ENCODE data around the gene TRIM46. TPM values are rescaled to one million over a fixed set of nuclear protein-coding genes. Genes with fewer than 3 reads are reported as not detected.

TRIM46 gene
- total RNA-seq, 1 donor from 2014 or later = 15.2 TPM

- intact Hi-C loops (cut with micrococcal nuclease) = loop anchor here (10.0 kb wide), 1 partner anchor 195 kb away; the partner anchor contains the start of genes CKS1B and SHC1
Observed at GRCh38 chr1:155170101-155170785, 3.4 kb upstream of the TRIM46 start.

- intact Hi-C loops (cut with micrococcal nuclease) = loop anchor here (10.0 kb wide), 1 partner anchor 196 kb away; the partner anchor contains the start of genes CKS1B and SHC1
Observed at GRCh38 chr1:155170806-155171205, 2.8 kb upstream of the TRIM46 start.

- intact Hi-C loops (cut with micrococcal nuclease) = loop anchor here (2.0 to 10.0 kb wide), 2 partner anchors 37 to 197 kb away; partner anchors contain the start of genes CKS1B, SHC1 and SLC50A1
Observed at GRCh38 chr1:155171836-155172731, 1.6 kb upstream of the TRIM46 start.

- intact Hi-C loops (cut with micrococcal nuclease) = loop anchor here (2.0 to 10.0 kb wide), 2 partner anchors 38 to 198 kb away; partner anchors contain the start of genes CKS1B, SHC1 and SLC50A1
Observed at GRCh38 chr1:155172732-155173477, 744 bp upstream of the TRIM46 start, which contains the start of gene KRTCAP2. KRTCAP2 (minus strand) TSS chr1:155173304; CDS start chr1:155173224, 80 bp downstream.

GRCh38 chr1:155174324-155175280 lies 953 bp downstream of the TRIM46 start:
- intact Hi-C loops (cut with micrococcal nuclease) = loop anchor here (10.0 kb wide), 1 partner anchor 200 kb away; the partner anchor contains the start of genes CKS1B and SHC1

GRCh38 chr1:155175281-155175926 lies 1.8 kb downstream of the TRIM46 start:
- intact Hi-C loops (cut with micrococcal nuclease) = loop anchor here (10.0 kb wide), 1 partner anchor 201 kb away; the partner anchor contains the start of genes CKS1B and SHC1

- intact Hi-C loops (cut with micrococcal nuclease) = loop anchor here (1.0 to 10.0 kb wide), 5 partner anchors 18 to 201 kb away; partner anchors contain the start of genes CKS1B, SHC1 and THBS3
Observed at GRCh38 chr1:155175927-155176371, 2.3 kb downstream of the TRIM46 start.

GRCh38 chr1:155176544-155177071 lies 3.0 kb downstream of the TRIM46 start:
- intact Hi-C loops (cut with micrococcal nuclease) = loop anchor here (1.0 to 10.0 kb wide), 5 partner anchors 18 to 202 kb away; partner anchors contain the start of genes CKS1B, SHC1 and THBS3

GRCh38 chr1:155177192-155177917 lies 3.7 kb downstream of the TRIM46 start:
- intact Hi-C loops (cut with micrococcal nuclease) = loop anchor here (2.0 to 10.0 kb wide), 2 partner anchors 29 to 203 kb away; partner anchors contain the start of genes CKS1B, SHC1 and THBS3

GRCh38 chr1:155177918-155178281 lies 4.3 kb downstream of the TRIM46 start:
- intact Hi-C loops (cut with micrococcal nuclease) = loop anchor here (2.0 to 10.0 kb wide), 2 partner anchors 29 to 203 kb away; partner anchors contain the start of genes CKS1B, SHC1 and THBS3

GRCh38 chr1:155178441-155179111 lies 4.9 kb downstream of the TRIM46 start:
- intact Hi-C loops (cut with micrococcal nuclease) = loop anchor here (10.0 kb wide), 1 partner anchor 204 kb away; the partner anchor contains the start of genes CKS1B and SHC1

- intact Hi-C loops (cut with micrococcal nuclease) = loop anchor here (10.0 kb wide), 1 partner anchor 205 kb away; the partner anchor contains the start of genes CKS1B and SHC1
Observed at GRCh38 chr1:155179112-155180031, 5.7 kb downstream of the TRIM46 start.

GRCh38 chr1:155181371-155182051 lies 7.9 kb downstream of the TRIM46 start:
- intact Hi-C loops (cut with micrococcal nuclease) = no loop called here

- intact Hi-C loops (cut with micrococcal nuclease) = no loop called here
Observed at GRCh38 chr1:155182052-155182550, 8.5 kb downstream of the TRIM46 start.

GRCh38 chr1:155183775-155184221 lies 10.1 kb downstream of the TRIM46 start:
- intact Hi-C loops (cut with micrococcal nuclease) = no loop called here

Data from T-helper 2 cell treated with Interferon-gamma antibody and Interleukin-4, amounts not matched to agents 100 ng/mL and 5 ng/mL, for 36 hours (primary cell).